ENCODE data around the gene MARCKS. TPM values are rescaled to one million over a fixed set of nuclear protein-coding genes. Genes with fewer than 3 reads are reported as not detected.

Gene MARCKS
- total and polyA plus RNA-seq, 7 donors = 3.1 to 56.3 (median 6.7) TPM

DNA sequence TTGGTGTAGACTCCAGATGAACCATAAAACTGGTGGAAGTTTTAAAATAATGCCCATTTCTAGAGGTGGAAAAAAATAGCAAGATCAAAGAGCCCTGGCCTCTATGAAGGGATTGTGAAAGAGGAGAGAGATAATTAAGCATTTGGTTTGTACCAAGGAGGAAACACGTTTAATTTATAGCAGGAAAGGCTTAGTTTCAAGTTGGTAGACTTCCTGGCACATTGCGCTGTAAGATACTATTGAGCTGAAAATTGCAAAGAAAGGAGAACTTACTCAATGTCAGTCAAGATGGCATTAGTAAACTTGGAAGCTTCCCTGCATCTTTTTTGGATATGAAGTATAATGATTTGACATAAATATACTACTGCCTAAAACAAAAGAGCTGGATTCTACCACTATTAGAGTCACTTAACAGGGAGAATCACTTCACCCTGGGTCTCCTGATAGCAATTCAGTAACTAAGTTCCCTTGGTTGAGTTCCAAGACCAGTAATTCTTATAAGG is 24.4 kb downstream of the MARCKS start:
- DNase-seq (no peak), ATAC-seq (no peak)
- no peak overlapping the region for H3K4me3 ChIP-seq
- 48 to 82% (median 49%) methylated on average over 2 of the region's 2 CpGs for WGBS, 3 donors
- intact Hi-C loops (cut with DNase I) = loop anchor here in 1 of 2 donors (5.0 kb wide), 1 partner anchor 1099 kb away; no protein-coding TSS in a partner anchor
- TF ChIP-seq, protein P1, sequence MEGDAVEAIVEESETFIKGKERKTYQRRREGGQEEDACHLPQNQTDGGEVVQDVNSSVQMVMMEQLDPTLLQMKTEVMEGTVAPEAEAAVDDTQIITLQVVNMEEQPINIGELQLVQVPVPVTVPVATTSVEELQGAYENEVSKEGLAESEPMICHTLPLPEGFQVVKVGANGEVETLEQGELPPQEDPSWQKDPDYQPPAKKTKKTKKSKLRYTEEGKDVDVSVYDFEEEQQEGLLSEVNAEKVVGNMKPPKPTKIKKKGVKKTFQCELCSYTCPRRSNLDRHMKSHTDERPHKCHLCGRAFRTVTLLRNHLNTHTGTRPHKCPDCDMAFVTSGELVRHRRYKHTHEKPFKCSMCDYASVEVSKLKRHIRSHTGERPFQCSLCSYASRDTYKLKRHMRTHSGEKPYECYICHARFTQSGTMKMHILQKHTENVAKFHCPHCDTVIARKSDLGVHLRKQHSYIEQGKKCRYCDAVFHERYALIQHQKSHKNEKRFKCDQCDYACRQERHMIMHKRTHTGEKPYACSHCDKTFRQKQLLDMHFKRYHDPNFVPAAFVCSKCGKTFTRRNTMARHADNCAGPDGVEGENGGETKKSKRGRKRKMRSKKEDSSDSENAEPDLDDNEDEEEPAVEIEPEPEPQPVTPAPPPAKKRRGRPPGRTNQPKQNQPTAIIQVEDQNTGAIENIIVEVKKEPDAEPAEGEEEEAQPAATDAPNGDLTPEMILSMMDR (IDR thresholded peaks at IDR 0.05) = no peak
- no peaks in the 10 kb centered on the region for H3K27me3 ChIP-seq (ENCODE audit: insufficient read depth in 3 of 3, low read length in 2 of 3)
- H3K9me3 ChIP-seq = no peaks in the 10 kb centered on the region
- no peak overlapping the region for H3K27ac ChIP-seq
- no peaks in the 10 kb centered on the region for H3K36me3 ChIP-seq (ENCODE audit: insufficient read depth in 1 of 2, low read depth in 1 of 2)
- no peaks in the 10 kb centered on the region for H3K4me1 ChIP-seq

DNA sequence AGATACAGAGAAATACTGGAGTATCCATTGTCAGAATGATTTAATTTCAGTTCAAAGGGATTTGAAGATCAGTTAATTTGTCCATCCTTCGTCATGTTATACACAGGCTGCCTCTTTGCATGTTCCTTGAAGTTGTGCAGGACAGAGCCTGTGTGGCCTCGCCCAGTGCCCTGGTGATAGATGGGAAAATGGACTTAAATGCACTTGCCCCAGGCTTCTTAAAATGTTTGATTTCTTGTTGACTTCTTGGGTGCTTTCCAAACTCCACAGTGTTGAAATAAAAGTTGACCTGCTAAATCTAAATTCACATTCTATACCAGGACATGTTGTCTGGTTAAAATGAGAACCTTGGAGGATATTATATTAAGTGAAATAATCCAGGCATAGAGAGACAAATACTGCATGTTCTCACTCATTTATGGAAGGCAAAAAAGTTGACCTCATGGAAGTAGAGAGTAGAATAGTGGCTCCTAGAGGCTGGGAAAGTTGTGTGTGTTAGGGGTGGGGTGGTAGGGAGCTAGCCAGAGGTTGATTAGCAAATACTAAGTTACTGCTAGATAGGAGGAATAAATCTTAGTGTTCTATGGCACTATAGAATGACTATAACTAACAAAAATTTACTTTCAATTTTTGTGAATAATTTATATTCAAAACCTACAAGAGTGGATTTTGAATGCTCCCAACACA is 25.3 kb downstream of the MARCKS start:
- Histone ChIP-seq H3K27ac (no peak overlapping the region), H3K4me1 (no peaks in the 10 kb centered on the region), H3K27me3 (ENCODE audit: insufficient read depth in 3 of 3, low read length in 2 of 3) (no peaks in the 10 kb centered on the region), H3K4me3 (no peak overlapping the region), H3K9me3 (no peaks in the 10 kb centered on the region), H3K36me3 (ENCODE audit: insufficient read depth in 1 of 2, low read depth in 1 of 2) (no peaks in the 10 kb centered on the region)
- DNase-seq = no peak
- intact Hi-C loops (cut with DNase I) = loop anchor here in 1 of 2 donors (5.0 kb wide), 1 partner anchor 1100 kb away; no protein-coding TSS in a partner anchor
- TF ChIP-seq, protein P1 (IDR thresholded peaks at IDR 0.05) = no peak
- WGBS, 3 donors = 96 to 99% (median 99%) methylated on average over 2 of the region's 2 CpGs
- ATAC-seq = no peak

DNA sequence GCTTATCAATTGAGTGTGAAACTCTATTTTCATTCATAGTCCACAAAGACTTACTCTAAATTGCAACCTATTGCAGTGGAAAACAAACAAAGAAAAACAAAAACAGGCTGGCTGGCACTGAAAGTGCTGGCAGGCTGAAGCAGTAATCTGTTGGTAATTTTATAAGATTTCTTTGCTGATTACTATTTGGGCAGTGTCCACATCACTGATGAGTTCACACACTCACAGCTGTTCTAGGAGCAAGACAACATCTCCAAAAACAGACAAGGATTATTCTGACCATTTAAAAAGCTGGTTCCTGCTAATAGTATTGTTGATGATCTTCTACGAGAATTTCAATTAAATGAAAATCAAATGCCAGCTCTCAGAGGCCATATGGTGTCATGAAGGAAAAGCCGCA is 26.9 kb downstream of the MARCKS start:
- H3K4me3 ChIP-seq = no peak overlapping the region
- no peaks in the 10 kb centered on the region for H3K36me3 ChIP-seq (ENCODE audit: insufficient read depth in 1 of 2, low read depth in 1 of 2)
- H3K27me3 ChIP-seq (ENCODE audit: insufficient read depth in 3 of 3, low read length in 2 of 3) = no peaks in the 10 kb centered on the region
- H3K9me3 ChIP-seq = no peaks in the 10 kb centered on the region
- WGBS, 3 donors = 57 to 63% (median 60%) methylated on average over 2 of the region's 2 CpGs
- H3K4me1 ChIP-seq = no peaks in the 10 kb centered on the region
- DNase-seq (no peak), ATAC-seq (no peak)
- no peak overlapping the region for H3K27ac ChIP-seq
- TF ChIP-seq, protein P1 (IDR thresholded peaks at IDR 0.05) = no peak
- intact Hi-C loops (cut with DNase I) = loop anchor here in 1 of 2 donors (5.0 kb wide), 1 partner anchor 1102 kb away; no protein-coding TSS in a partner anchor

DNA sequence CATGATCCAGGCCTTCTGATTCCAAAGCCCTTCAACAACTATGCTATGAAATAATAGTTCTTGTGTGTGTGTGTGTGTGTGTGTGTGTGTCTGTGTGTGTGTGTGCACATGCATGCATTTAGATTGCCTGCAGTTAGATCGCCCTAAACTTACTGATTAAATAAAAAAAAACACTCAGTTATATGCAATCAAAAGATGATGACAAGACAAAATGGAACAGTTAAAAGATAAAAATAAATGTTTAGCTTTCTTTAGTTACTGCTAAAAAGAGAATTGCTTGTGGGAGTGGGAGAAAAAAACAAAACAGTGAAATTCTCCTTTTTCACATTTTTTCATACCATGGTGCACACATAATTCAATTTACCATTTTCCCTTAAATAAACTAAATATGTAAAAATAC is 29.4 kb downstream of the MARCKS start:
- H3K9me3 ChIP-seq = no peaks in the 10 kb centered on the region
- 95 to 97% (median 95%) methylated on average over 1 of the region's 1 CpG for WGBS, 3 donors
- H3K36me3 ChIP-seq (ENCODE audit: insufficient read depth in 1 of 2, low read depth in 1 of 2) = no peaks in the 10 kb centered on the region
- DNase-seq (no peak), ATAC-seq (no peak)
- intact Hi-C loops (cut with DNase I) = no loop called here
- no peaks in the 10 kb centered on the region for H3K4me1 ChIP-seq
- no peak overlapping the region for H3K4me3 ChIP-seq
- TF ChIP-seq, protein P1 (IDR thresholded peaks at IDR 0.05) = no peak
- H3K27me3 ChIP-seq (ENCODE audit: insufficient read depth in 3 of 3, low read length in 2 of 3) = no peaks in the 10 kb centered on the region
- H3K27ac ChIP-seq = no peak overlapping the region

Measured in psoas muscle (tissue), 8 donors.